ENCODE data around the gene OR52E5. TPM values are rescaled to one million over a fixed set of nuclear protein-coding genes. Genes with fewer than 3 reads are reported as not detected.

OR52E5 gene
- total RNA-seq, 1 donor from 2014 or later, result not detected

GRCh38 chr11:5933116-5933515 lies 40.1 kb downstream of the OR52E5 start:
- no peak for DNase-seq (ENCODE audit: low spot score)

- DNase-seq (ENCODE audit: low spot score), result no peak
Measured at GRCh38 chr11:5937868-5938602, 45.0 kb downstream of the OR52E5 start.

DNA sequence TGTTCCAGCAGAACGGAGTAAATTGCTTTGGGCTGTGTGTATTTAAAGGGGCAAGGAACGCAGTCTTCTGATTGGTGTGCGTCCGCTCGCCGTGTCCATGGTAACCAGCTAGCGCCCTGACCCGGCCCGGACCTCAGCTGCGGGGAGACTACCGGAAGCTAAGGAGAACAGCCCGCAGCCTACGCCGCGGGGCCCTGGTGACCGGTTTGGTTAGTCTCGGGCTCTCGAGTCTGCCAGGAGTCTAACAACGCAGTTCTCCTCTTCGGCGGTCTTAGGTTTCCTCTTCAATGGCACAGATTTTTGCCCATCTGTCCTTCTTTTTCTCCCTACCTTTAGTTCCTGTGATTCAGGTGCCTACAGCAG lies 45.6 kb downstream of the OR52E5 start:
- DNase-seq (ENCODE audit: low spot score), result no peak

- no peak for DNase-seq (ENCODE audit: low spot score)
Measured at GRCh38 chr11:5940748-5941147, 47.7 kb downstream of the OR52E5 start.

DNA sequence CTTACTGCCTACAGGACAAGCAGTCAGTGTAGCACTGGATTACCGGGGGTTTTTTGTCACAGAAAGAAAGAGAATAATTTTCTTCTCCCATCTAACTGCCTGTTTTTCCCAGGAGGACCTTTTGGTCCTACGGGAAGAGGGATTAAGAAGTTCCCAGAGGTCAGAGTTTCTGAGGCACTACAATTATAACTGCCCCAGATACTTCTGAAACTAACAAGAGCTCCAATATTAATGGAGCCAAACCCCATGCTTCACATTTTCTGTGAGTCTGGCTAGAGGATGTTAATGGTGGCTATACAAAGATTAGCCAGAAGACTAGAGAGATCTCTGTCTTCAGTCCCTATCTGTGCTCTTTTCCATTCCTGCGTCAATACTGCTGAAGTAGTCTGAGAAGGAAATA lies 48.9 kb downstream of the OR52E5 start, which contains the start of gene OR56A3:
TSS of gene OR56A3 (plus strand) at position 301 of the 400 bp plus-strand sequence. CDS start 5,096 bp downstream, outside the sequence.
- no peak for DNase-seq (ENCODE audit: low spot score)

Other genes with a start within 250 kb of the OR52E5 start
- gene TRIM5, start 208.1 kb upstream of the OR52E5 start, total RNA-seq, result 39.8 TPM
- 43.9 TPM for gene TRIM22, start 203.4 kb upstream of the OR52E5 start, total RNA-seq
- not detected for gene OR56B1, start 156.8 kb upstream of the OR52E5 start, total RNA-seq
- not detected for gene OR52N4, start 139.0 kb upstream of the OR52E5 start, total RNA-seq
- not detected for gene OR52N5, start 109.9 kb upstream of the OR52E5 start, total RNA-seq
- gene OR52N1, start 101.9 kb upstream of the OR52E5 start, total RNA-seq, result not detected
- not detected for gene OR52N2, start 84.3 kb upstream of the OR52E5 start, total RNA-seq
- gene OR52E6, start 51.3 kb upstream of the OR52E5 start, total RNA-seq, result not detected
- not detected for gene OR52E8, start 35.5 kb upstream of the OR52E5 start, total RNA-seq
- gene OR52E4, start 12.6 kb upstream of the OR52E5 start, total RNA-seq, result not detected
- not detected for gene OR56A3, start 49.0 kb downstream of the OR52E5 start, total RNA-seq
- not detected for gene OR56A5, start 75.3 kb downstream of the OR52E5 start, total RNA-seq
- gene OR52L1, start 93.8 kb downstream of the OR52E5 start, total RNA-seq, result not detected
- gene OR56A4, start 113.7 kb downstream of the OR52E5 start, total RNA-seq, result 0.06 TPM
- 0.03 TPM for gene OR56A1, start 137.6 kb downstream of the OR52E5 start, total RNA-seq
- gene OR56B4, start 214.5 kb downstream of the OR52E5 start, total RNA-seq, result not detected

Data from mucosa of gallbladder (tissue), 1 donor.